ENCODE data around the gene FAAP24. TPM values are rescaled to one million over a fixed set of nuclear protein-coding genes. Genes with fewer than 3 reads are reported as not detected.
"Not testable (repeated sequence)": the region's sequence is repeated elsewhere in the genome, so short reads cannot be mapped to it uniquely, and the experiment has no call there.

The FAAP24 gene
- total RNA-seq, 1 experiment from 2014 or later = 22.0 TPM

- DNase-seq (ENCODE audit: low read depth); in situ Hi-C loops (cut with HindIII; ENCODE audit: low pct_unique_long_range_greater_than_20kb, low sequenced_read_pairs): not testable (repeated sequence)
Observed at GRCh38 chr19:32995966-32996365, 23.9 kb downstream of the FAAP24 start.

- in situ Hi-C loops (cut with HindIII; ENCODE audit: low pct_unique_long_range_greater_than_20kb, low sequenced_read_pairs); DNase-seq (ENCODE audit: low read depth): not testable (repeated sequence)
Observed at GRCh38 chr19:32997061-32997464, 25.0 kb downstream of the FAAP24 start.

- in situ Hi-C loops (cut with HindIII; ENCODE audit: low pct_unique_long_range_greater_than_20kb, low sequenced_read_pairs) = no loop called here
- no peak for DNase-seq (ENCODE audit: low read depth)
Observed at GRCh38 chr19:32997716-32998355, 25.8 kb downstream of the FAAP24 start.

GRCh38 chr19:32998722-32999121 is 26.7 kb downstream of the FAAP24 start:
- in situ Hi-C loops (cut with HindIII; ENCODE audit: low pct_unique_long_range_greater_than_20kb, low sequenced_read_pairs) = no loop called here
- no peak for DNase-seq (ENCODE audit: low read depth)

- no peak for DNase-seq (ENCODE audit: low read depth)
- in situ Hi-C loops (cut with HindIII; ENCODE audit: low pct_unique_long_range_greater_than_20kb, low sequenced_read_pairs) = no loop called here
Observed at GRCh38 chr19:33000510-33000909, 28.5 kb downstream of the FAAP24 start.

- in situ Hi-C loops (cut with HindIII; ENCODE audit: low pct_unique_long_range_greater_than_20kb, low sequenced_read_pairs) = no loop called here
- no peak for DNase-seq (ENCODE audit: low read depth)
Observed at GRCh38 chr19:33000910-33001309, 28.9 kb downstream of the FAAP24 start.

GRCh38 chr19:33002126-33002865 is 30.3 kb downstream of the FAAP24 start:
- in situ Hi-C loops (cut with HindIII; ENCODE audit: low pct_unique_long_range_greater_than_20kb, low sequenced_read_pairs) = not testable (repeated sequence)
- DNase-seq (ENCODE audit: low read depth) = peak; percentile 61

GRCh38 chr19:33003424-33004024 is 31.5 kb downstream of the FAAP24 start:
- DNase-seq (ENCODE audit: low read depth) = peak; percentile 58
- in situ Hi-C loops (cut with HindIII; ENCODE audit: low pct_unique_long_range_greater_than_20kb, low sequenced_read_pairs) = not testable (repeated sequence)

GRCh38 chr19:33005440-33005839 is 33.4 kb downstream of the FAAP24 start:
- DNase-seq (ENCODE audit: low read depth) = no peak
- in situ Hi-C loops (cut with HindIII; ENCODE audit: low pct_unique_long_range_greater_than_20kb, low sequenced_read_pairs) = no loop called here

- in situ Hi-C loops (cut with HindIII; ENCODE audit: low pct_unique_long_range_greater_than_20kb, low sequenced_read_pairs) = no loop called here
- no peak for DNase-seq (ENCODE audit: low read depth)
Observed at GRCh38 chr19:33008738-33009137, 36.7 kb downstream of the FAAP24 start.

- in situ Hi-C loops (cut with HindIII; ENCODE audit: low pct_unique_long_range_greater_than_20kb, low sequenced_read_pairs) = not testable (repeated sequence)
Observed at GRCh38 chr19:33010891-33011290, 38.8 kb downstream of the FAAP24 start.

GRCh38 chr19:33022472-33023116 is 50.6 kb downstream of the FAAP24 start:
- in situ Hi-C loops (cut with HindIII; ENCODE audit: low pct_unique_long_range_greater_than_20kb, low sequenced_read_pairs) = no loop called here
- DNase-seq (ENCODE audit: low read depth) = no peak

More at GRCh38 chr19:33010891-33011290, 38.8 kb downstream of the FAAP24 start:
- DNase-seq (ENCODE audit: low read depth) = not testable (repeated sequence)

GRCh38 chr19:33024398-33024797 is 52.4 kb downstream of the FAAP24 start:
- in situ Hi-C loops (cut with HindIII; ENCODE audit: low pct_unique_long_range_greater_than_20kb, low sequenced_read_pairs) = no loop called here
- DNase-seq (ENCODE audit: low read depth) = no peak

GRCh38 chr19:33025468-33026238 is 53.6 kb downstream of the FAAP24 start:
- in situ Hi-C loops (cut with HindIII; ENCODE audit: low pct_unique_long_range_greater_than_20kb, low sequenced_read_pairs); DNase-seq (ENCODE audit: low read depth): not testable (repeated sequence)

GRCh38 chr19:33026602-33027001 is 54.6 kb downstream of the FAAP24 start:
- DNase-seq (ENCODE audit: low read depth); in situ Hi-C loops (cut with HindIII; ENCODE audit: low pct_unique_long_range_greater_than_20kb, low sequenced_read_pairs): not testable (repeated sequence)
